SK-N-MC (cell line): ENCODE data around the gene RUFY3.
"Not testable (repeated sequence)": the region's sequence is repeated elsewhere in the genome, so short reads cannot be mapped to it uniquely, and the experiment has no call there.

ENCODE experiments used
- EZH2 ChIP-seq: fragments of 200-600 bp; sonication (generic); IDR thresholded peaks from one replicate; pipeline ENCODE4 v1.6.1; 2017; ENCODE audit warnings: antibody characterized with exemption
- FOXP2 ChIP-seq: optimal IDR thresholded peaks from 2 replicates; pipeline ENCODE3; 2011; ENCODE audit warnings: mild to moderate bottlenecking, moderate library complexity; ENCODE audit not compliant: insufficient read depth; ENCODE audit errors: extremely low read length, control extremely low read depth
- POLR2AphosphoS5 ChIP-seq: IDR thresholded peaks from 2 replicates; pipeline ENCODE4 v1.6.1; 2012; ENCODE audit warnings: mild to moderate bottlenecking, low read depth, low read length, borderline replicate concordance

GRCh38 chr4:70769396-70769795 is 47.6 kb downstream of the RUFY3 start:
- TF ChIP-seq EZH2, POLR2AphosphoS5, FOXP2: not testable (repeated sequence)
